Fibroblast of pulmonary artery (primary cell): ENCODE measurements around the gene ADAMTSL1.

ENCODE experiments used
- DNase-seq: peaks from one replicate; pipeline ENCODE4 v3.0.0-alpha.2; 2010; ENCODE audit warnings: low read depth
- H3K4me3 ChIP-seq: replicated peaks from 2 replicates; pipeline ENCODE4 v1.5.1; 2011; ENCODE audit warnings: low read depth, mild to moderate bottlenecking, control low read depth, low read length, moderate library complexity
- CTCF ChIP-seq: IDR thresholded peaks from 2 replicates; pipeline ENCODE4 v1.5.1; 2011; ENCODE audit warnings: mild to moderate bottlenecking, control low read depth, low read length, inconsistent platforms; ENCODE audit errors: missing control alignments

The ADAMTSL1 gene

GRCh38 chr9:18495065-18495464 is 21.1 kb downstream of the ADAMTSL1 start:
- TF ChIP-seq CTCF, result no peak
- no peak for DNase-seq
- no peak overlapping the region for H3K4me3 ChIP-seq

DNA sequence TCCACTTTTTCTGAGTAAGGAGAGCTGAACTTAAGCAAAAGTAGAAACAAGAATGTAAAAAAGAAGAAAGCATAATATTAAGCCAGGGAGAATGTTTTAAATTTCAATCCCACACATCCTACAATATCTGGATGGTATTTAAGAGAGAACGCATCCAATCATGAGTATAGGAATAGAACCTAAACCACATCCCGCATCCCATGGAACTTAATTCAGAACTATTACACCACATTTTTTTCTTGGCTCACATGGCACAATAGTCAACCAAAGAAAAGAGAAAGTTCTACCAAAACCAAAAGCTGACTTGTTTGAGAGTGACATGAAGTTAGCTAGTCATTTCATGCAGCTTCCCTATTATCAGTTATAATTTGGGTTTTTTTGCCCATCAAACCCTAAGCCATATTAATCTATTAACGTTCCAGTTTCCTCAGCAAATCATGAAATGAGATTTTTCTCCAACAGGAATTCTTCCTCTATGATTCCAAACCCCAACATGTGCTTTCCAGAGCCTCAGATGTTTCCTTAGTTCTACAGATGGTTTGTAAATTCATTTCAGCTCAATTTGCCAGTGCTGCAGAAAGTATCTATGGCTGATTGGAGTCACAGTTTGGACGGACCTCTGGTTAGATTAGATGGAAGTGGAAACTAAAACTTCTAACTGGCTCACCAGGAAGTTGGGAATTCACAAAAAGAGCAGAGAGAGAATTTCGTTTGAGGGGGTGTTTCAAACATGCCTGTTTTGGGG is 22.5 kb downstream of the ADAMTSL1 start:
- no peak for DNase-seq
- H3K4me3 ChIP-seq, result no peak overlapping the region
- TF ChIP-seq CTCF, result no peak

- no peak overlapping the region for H3K4me3 ChIP-seq
- TF ChIP-seq CTCF, result no peak
- no peak for DNase-seq
Observed at GRCh38 chr9:18499062-18499461, 25.1 kb downstream of the ADAMTSL1 start.

- TF ChIP-seq CTCF, result no peak
- no peak for DNase-seq
- H3K4me3 ChIP-seq, result no peak overlapping the region
Observed at GRCh38 chr9:18499980-18500379, 26.0 kb downstream of the ADAMTSL1 start.

GRCh38 chr9:18500451-18500850 is 26.5 kb downstream of the ADAMTSL1 start:
- TF ChIP-seq CTCF, result no peak
- no peak for DNase-seq
- H3K4me3 ChIP-seq, result no peak overlapping the region

DNA sequence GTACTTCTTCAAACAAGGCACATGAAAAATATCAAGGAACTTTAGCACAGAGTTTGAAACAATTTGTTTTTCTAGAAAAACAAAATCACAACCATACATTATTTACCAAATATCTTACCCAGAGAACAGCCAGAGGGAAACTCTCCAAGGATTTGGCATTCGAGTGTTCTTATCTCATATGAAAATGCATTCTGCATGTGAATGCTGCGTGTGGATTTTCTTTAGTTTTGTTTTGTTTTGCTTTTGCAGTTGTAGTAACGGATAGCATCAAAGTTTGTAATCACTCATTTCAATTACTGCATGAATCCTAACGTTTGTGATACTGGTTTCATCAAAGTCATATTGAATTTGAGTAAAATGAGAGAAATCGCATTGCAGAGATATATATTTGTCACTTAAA is 28.0 kb downstream of the ADAMTSL1 start:
- H3K4me3 ChIP-seq, result peak overlapping the region; percentile 46
- peak; percentile 23 for DNase-seq
- no peak for TF ChIP-seq CTCF

GRCh38 chr9:18502546-18502945 is 28.6 kb downstream of the ADAMTSL1 start:
- peak overlapping the region; percentile 46 for H3K4me3 ChIP-seq
- no peak for TF ChIP-seq CTCF
- DNase-seq, result peak; percentile 22
